T-helper 9 cell (primary cell): Measurements from ENCODE around the gene ZMYM5.
A peak's percentile ranks its signal among the peaks of the same experiment; 100 is the strongest.
"Not testable (repeated sequence)": the region's sequence is repeated elsewhere in the genome, so short reads cannot be mapped to it uniquely, and the experiment has no call there.

Source experiments
- DNase-seq: peaks from one replicate; pipeline ENCODE4 v3.0.0-alpha.2; 2020

The ZMYM5 gene

GRCh38 chr13:19818223-19818842 is 45.1 kb downstream of the ZMYM5 start:
- DNase-seq, result peak; percentile 8

GRCh38 chr13:19817510-19818158 is 45.8 kb downstream of the ZMYM5 start:
- no peak for DNase-seq

- no peak for DNase-seq
Observed at GRCh38 chr13:19817106-19817505, 46.3 kb downstream of the ZMYM5 start.

GRCh38 chr13:19815842-19816241 is 47.6 kb downstream of the ZMYM5 start:
- DNase-seq, result not testable (repeated sequence)

- DNase-seq, result no peak
Observed at GRCh38 chr13:19810996-19811881, 52.2 kb downstream of the ZMYM5 start.

GRCh38 chr13:19810151-19810550 is 53.3 kb downstream of the ZMYM5 start:
- DNase-seq, result no peak

- DNase-seq, result no peak
Observed at GRCh38 chr13:19805765-19806164, 57.7 kb downstream of the ZMYM5 start.

- no peak for DNase-seq
Observed at GRCh38 chr13:19795956-19796355, 67.5 kb downstream of the ZMYM5 start.

GRCh38 chr13:19794631-19795030 is 68.8 kb downstream of the ZMYM5 start:
- no peak for DNase-seq

GRCh38 chr13:19791953-19792537 is 71.4 kb downstream of the ZMYM5 start:
- no peak for DNase-seq

GRCh38 chr13:19782727-19783682 is 80.4 kb downstream of the ZMYM5 start, which contains the start of gene PSPC1:
Gene PSPC1, minus strand, starts transcription at chr13:19782945. Its CDS starts 188 bp downstream, at chr13:19782757.
- DNase-seq, result peak; percentile 92

- DNase-seq, result peak; percentile 37
Observed at GRCh38 chr13:19782049-19782726, 81.3 kb downstream of the ZMYM5 start.

GRCh38 chr13:19781526-19781925 is 81.9 kb downstream of the ZMYM5 start:
- DNase-seq, result no peak

- not testable (repeated sequence) for DNase-seq
Observed at GRCh38 chr13:19780753-19781418, 82.6 kb downstream of the ZMYM5 start.
